GM12878 (cell line): ENCODE results near the gene CDYL2. TPM values are rescaled to one million over a fixed set of nuclear protein-coding genes. Genes with fewer than 3 reads are reported as not detected.

Source experiments
- CREM ChIP-seq: IDR thresholded peaks from 2 replicates; pipeline ENCODE4 v1.6.1; 2014; ENCODE audit warnings: antibody characterized with exemption, low read depth
- CUX1 ChIP-seq: IDR thresholded peaks from 2 replicates; pipeline ENCODE4 v1.6.1; 2012; ENCODE audit warnings: improper control_type of control experiment, low read depth, low read length; ENCODE audit not compliant: insufficient replicate concordance
- ETV6 ChIP-seq, 2 experiments: fragments of 450-650 bp in 1 of 2; IDR thresholded peaks in 1 of 2; conservative IDR thresholded peaks in 1 of 2; 2 replicates each; pipeline ENCODE4 v1.6.1; 2014; ENCODE audit warnings: antibody characterized with exemption in 1 of 2, borderline replicate concordance in 1 of 2, low read depth in 1 of 2, mild to moderate bottlenecking in 1 of 2, moderate library complexity in 1 of 2
- JUNB ChIP-seq: IDR thresholded peaks from 2 replicates; pipeline ENCODE4 v1.6.1; 2016; ENCODE audit warnings: antibody characterized with exemption, mild to moderate bottlenecking
- KLF5 ChIP-seq: fragments of 450-650 bp; IDR thresholded peaks from 2 replicates; pipeline ENCODE4 v1.6.1; 2014; ENCODE audit warnings: mild to moderate bottlenecking; ENCODE audit not compliant: partially characterized antibody
- POU2F2 ChIP-seq: IDR thresholded peaks from 3 replicates; pipeline ENCODE4 v1.6.1; 2011; ENCODE audit warnings: low read depth, mild to moderate bottlenecking, low read length, borderline replicate concordance
- RAD21 ChIP-seq: IDR thresholded peaks from 2 replicates; pipeline ENCODE4 v1.6.1; 2011; ENCODE audit warnings: mild to moderate bottlenecking, low read depth, low read length, moderate library complexity; ENCODE audit not compliant: insufficient read depth
- SIX5 ChIP-seq: IDR thresholded peaks from 2 replicates; pipeline ENCODE4 v1.6.1; 2011; ENCODE audit warnings: mild to moderate bottlenecking, low read depth, low read length, moderate library complexity; ENCODE audit not compliant: severe bottlenecking
- SMAD1 ChIP-seq: fragments of 450-650 bp; IDR thresholded peaks from 2 replicates; pipeline ENCODE4 v1.6.1; 2018; ENCODE audit warnings: mild to moderate bottlenecking, low read depth; ENCODE audit not compliant: partially characterized antibody
- SUPT20H ChIP-seq: IDR thresholded peaks from 2 replicates; pipeline ENCODE4 v1.6.1; 2011; ENCODE audit warnings: low read depth, mild to moderate bottlenecking, low read length, moderate library complexity, borderline replicate concordance; ENCODE audit not compliant: control insufficient read depth
- YBX1 ChIP-seq: fragments of 450-650 bp; IDR thresholded peaks from 2 replicates; pipeline ENCODE4 v1.6.1; 2016; ENCODE audit warnings: antibody characterized with exemption
- ZBED1 ChIP-seq: IDR thresholded peaks from 2 replicates; pipeline ENCODE4 v1.6.1; 2016; ENCODE audit warnings: borderline replicate concordance
- ZNF24 ChIP-seq: fragments of 450-650 bp; IDR thresholded peaks from 2 replicates; pipeline ENCODE4 v1.6.1; 2017; ENCODE audit warnings: antibody characterized with exemption, mild to moderate bottlenecking
- polyA plus RNA-seq, 11 experiments: library from polyadenylated mRNA; depleted of rRNA in 4 of 11; unstranded in 6 of 11; stranded (reverse) in 5 of 11; fragments of >200 nt; fragmentation: Nextera tagmentation in 4 of 11; fragmentation: Illumina TruSeq in 1 of 11; extraction: Ambion mirVana in 4 of 11; extraction: Trizol in 1 of 11; gene quantifications; 1 replicate in 1 of 11; 2 replicates in 10 of 11; pipeline versions ENCODE4 v1.2.1 to v1.2.3, GENCODE V29; 2011 to 2016; ENCODE audit warnings: inconsistent platforms in 2 of 11, missing spikeins in 2 of 11, low read depth in 1 of 11
- total RNA-seq, 4 experiments: library from RNA; depleted of rRNA in 3 of 4; stranded (reverse); fragments of >200 nt in 3 of 4; fragmentation: Illumina TruSeq in 1 of 4; extraction: Trizol in 1 of 4; gene quantifications; 2 replicates each; pipeline versions ENCODE4 v1.2.1 to v1.2.3, GENCODE V29; 2013 to 2021
- TF ChIP-seq, protein P1 (sequence below), 3 experiments: IDR thresholded peaks in 2 of 3; conservative IDR thresholded peaks in 1 of 3; 2 replicates each; pipeline ENCODE4 v1.5.1; 2011; ENCODE audit warnings: low read depth in 3 of 3, low read length in 3 of 3, mild to moderate bottlenecking in 3 of 3, control low read depth in 2 of 3, moderate library complexity in 2 of 3, inconsistent platforms in 1 of 3, mixed read lengths in 1 of 3; ENCODE audit not compliant: control insufficient read depth in 2 of 3, insufficient read depth in 1 of 3; ENCODE audit errors: extremely low read depth in 1 of 3
- TF ChIP-seq, protein P2 (sequence below): IDR thresholded peaks from 2 replicates; pipeline ENCODE4 v1.6.1; 2012; ENCODE audit warnings: low read depth, low read length, improper control_type of control experiment

CDYL2 gene
- total and polyA plus RNA-seq, 10 of the 15 experiments (the other 5 are each of a cell fraction or from before 2014, with no cell fraction given), result 0.27 to 22.9 (median 3.9) TPM

GRCh38 chr16:80627108-80627507 lies 177.3 kb downstream of the CDYL2 start (continued):
- TF ChIP-seq CUX1, result no peak
- peak; percentile 94 for TF ChIP-seq JUNB
- no peak for TF ChIP-seq ZNF24
- 0 out of 2 replicates have a peak, but pooled peaks have one; percentile 42 for TF ChIP-seq ZBED1
- no peak for TF ChIP-seq SMAD1
- TF ChIP-seq, protein P1, sequence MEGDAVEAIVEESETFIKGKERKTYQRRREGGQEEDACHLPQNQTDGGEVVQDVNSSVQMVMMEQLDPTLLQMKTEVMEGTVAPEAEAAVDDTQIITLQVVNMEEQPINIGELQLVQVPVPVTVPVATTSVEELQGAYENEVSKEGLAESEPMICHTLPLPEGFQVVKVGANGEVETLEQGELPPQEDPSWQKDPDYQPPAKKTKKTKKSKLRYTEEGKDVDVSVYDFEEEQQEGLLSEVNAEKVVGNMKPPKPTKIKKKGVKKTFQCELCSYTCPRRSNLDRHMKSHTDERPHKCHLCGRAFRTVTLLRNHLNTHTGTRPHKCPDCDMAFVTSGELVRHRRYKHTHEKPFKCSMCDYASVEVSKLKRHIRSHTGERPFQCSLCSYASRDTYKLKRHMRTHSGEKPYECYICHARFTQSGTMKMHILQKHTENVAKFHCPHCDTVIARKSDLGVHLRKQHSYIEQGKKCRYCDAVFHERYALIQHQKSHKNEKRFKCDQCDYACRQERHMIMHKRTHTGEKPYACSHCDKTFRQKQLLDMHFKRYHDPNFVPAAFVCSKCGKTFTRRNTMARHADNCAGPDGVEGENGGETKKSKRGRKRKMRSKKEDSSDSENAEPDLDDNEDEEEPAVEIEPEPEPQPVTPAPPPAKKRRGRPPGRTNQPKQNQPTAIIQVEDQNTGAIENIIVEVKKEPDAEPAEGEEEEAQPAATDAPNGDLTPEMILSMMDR (IDR thresholded peaks at IDR 0.05 in 2 of 3, conservative IDR thresholded peaks at IDR 0.05 in 1 of 3; ENCODE audit: control insufficient read depth in 2 of 3, extremely low read depth in 1 of 3, insufficient read depth in 1 of 3, low read depth in 3 of 3, low read length in 3 of 3), result no peak
- TF ChIP-seq POU2F2, result no peak
- peak; percentile 58 for TF ChIP-seq CREM
- no peak for TF ChIP-seq KLF5
- no peak for TF ChIP-seq RAD21
- no peak for TF ChIP-seq SUPT20H
- no peak for TF ChIP-seq ETV6 (conservative IDR thresholded peaks at IDR 0.05 in 1 of 2, IDR thresholded peaks at IDR 0.05 in 1 of 2; ENCODE audit: borderline replicate concordance in 1 of 2, low read depth in 1 of 2)
- TF ChIP-seq, protein P2, sequence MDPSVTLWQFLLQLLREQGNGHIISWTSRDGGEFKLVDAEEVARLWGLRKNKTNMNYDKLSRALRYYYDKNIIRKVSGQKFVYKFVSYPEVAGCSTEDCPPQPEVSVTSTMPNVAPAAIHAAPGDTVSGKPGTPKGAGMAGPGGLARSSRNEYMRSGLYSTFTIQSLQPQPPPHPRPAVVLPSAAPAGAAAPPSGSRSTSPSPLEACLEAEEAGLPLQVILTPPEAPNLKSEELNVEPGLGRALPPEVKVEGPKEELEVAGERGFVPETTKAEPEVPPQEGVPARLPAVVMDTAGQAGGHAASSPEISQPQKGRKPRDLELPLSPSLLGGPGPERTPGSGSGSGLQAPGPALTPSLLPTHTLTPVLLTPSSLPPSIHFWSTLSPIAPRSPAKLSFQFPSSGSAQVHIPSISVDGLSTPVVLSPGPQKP, result no peak
- TF ChIP-seq YBX1, result no peak
- no peak for TF ChIP-seq SIX5
